Measurements from ENCODE around the gene IL21R. TPM values are rescaled to one million over a fixed set of nuclear protein-coding genes. Genes with fewer than 3 reads are reported as not detected.
"Not testable (repeated sequence)": the region's sequence is repeated elsewhere in the genome, so short reads cannot be mapped to it uniquely, and the experiment has no call there.

IL21R gene
- total RNA-seq, 1 donor from 2014 or later: 1.2 TPM

- peak; percentile 27 for DNase-seq (ENCODE audit: low spot score)
Observed at GRCh38 chr16:27426423-27427408, 24.7 kb downstream of the IL21R start.

- peak; percentile 7 for DNase-seq (ENCODE audit: low spot score)
Observed at GRCh38 chr16:27427538-27427937, 25.6 kb downstream of the IL21R start.

DNA sequence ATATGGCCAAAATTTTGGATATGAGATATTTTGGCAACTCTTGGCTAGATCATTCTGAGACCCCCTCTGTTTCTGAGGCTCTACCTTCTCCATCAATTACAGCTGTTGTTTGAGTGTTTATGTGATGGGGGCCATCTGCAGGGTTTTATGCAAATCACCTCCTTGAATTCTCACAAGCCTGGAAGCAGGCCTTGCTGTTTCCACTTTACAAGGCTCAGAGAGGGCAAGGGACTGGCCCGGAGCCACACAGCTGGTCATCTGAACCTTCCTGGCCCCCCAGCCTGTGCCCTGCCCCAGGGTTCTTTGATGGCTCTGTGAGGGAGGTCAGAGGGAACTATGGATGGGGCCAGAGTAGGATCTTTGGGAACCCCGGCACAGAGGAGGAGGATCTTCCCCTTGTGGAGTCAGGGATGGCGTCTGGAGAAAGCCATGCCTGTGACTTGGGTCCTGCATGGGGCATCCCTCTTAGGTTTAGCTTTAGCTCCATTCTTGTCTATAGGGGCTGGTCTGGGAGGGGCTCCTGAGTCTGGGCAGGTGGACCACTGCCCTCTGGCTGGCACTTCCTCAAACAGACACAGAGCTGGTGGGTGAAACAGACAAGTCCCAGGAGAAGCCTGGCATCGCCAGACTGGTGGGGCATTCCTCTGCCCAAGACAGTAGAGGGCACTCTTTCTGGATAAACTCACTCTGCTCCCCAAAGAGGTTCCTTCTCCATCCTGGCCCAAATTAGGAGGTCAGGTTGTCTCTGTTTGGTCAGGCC is 26.2 kb downstream of the IL21R start:
- peak; percentile 7 for DNase-seq (ENCODE audit: low spot score)

- peak; percentile 4 for DNase-seq (ENCODE audit: low spot score)
Observed at GRCh38 chr16:27429330-27429871, 27.4 kb downstream of the IL21R start.

- DNase-seq (ENCODE audit: low spot score): peak; percentile 6
Observed at GRCh38 chr16:27429981-27430441, 28.0 kb downstream of the IL21R start.

DNA sequence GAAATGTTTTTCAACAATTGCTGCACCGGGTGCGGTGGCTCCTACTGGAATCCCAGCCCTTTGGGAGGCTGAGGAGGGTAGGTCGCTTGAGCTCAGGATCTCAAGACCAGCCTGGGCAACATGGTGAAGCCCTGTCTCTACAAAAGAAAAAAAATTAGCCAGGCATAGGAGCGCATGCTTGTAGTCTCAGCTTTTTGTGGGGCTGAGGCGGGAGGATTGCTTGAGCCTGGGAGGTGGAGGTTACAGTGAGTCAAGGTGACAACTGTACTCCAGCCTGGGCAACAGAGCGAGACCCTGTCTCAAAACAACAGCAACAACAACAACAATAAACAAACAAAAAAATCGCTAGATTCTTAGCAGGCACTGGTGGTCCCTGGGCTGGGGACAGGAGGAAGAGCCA is 28.5 kb downstream of the IL21R start:
- DNase-seq (ENCODE audit: low spot score): no peak

DNA sequence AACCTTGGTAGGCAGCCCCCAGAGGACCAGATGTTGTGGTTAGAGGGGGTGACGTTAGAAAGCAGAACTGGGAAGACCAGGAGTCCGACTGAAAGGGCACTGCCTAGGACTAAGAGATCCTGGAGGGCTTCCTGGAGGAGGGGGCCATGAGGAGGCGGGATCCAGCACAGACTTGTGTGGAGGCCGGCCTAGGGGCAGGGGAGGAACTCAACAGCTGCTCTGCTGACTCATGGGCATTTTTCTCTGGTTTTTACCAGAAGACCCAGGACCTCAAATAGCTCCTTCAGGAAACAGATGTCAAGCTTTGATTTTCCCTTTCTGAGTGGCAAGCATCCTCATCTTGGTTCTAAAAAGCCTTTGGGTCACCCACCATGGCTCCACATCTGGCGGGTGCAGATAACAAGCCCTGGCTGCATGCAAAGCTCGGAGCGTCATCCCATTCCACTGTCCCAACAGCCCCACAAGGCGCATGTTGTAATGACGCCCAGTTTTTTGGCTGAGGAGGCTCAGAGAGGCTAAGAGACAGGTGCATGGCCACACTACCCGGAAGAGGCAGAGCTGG is 29.0 kb downstream of the IL21R start:
- DNase-seq (ENCODE audit: low spot score): peak; percentile 9

DNA sequence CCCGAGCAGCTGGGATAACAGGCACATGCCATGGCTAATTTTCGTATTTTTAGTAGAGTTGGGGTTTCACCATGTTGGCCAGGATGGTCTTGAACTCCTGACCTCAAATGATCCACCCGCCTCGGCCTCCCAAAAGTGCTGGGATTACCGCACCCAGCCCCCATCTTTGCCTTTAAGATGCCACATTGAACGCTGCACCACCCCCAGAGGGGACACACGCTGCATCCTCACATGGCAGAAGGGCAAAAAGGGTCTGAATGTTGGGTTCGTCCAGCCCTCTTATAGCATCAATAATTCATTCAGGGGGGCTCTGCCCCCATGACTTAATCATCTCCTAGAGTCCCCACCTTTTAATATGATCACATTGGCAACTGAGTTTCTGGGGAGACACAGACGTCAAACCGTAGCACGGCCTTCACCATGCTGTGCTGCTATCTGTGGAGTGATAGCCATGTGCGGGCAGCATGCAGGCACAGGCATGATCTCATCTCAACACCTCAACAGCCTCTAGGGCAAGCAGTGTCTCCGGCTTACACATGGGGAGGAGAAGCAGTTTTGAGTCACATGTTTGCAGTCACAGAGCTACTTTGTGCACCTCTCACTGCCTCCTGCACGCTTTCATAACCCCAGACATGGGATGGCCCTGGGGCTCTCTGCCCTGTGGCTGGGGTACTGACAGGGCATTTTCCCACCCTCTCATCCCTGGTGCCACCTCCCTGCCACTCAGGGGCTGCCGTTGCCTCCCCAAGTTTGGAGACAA is 30.0 kb downstream of the IL21R start:
- DNase-seq (ENCODE audit: low spot score): peak; percentile 5

DNA sequence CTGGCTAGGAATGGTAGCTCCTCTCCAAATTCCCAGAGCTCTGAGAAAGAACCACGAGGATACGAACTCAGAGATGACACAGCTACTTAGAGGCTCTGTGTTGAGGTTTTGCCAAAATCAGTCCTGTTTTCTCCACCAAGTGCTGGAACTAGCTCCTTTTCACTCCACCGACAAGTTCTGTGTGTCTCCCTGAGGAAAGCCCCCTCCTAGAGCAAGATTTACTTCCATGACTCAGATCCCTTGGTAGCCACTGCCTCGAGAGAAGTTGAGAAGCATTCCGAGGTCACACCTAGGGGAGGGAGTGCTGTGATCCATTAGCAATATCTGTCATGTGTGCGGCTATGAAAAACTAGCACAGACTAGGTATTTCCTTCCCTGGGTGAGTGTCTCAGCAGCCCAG is 30.6 kb downstream of the IL21R start:
- DNase-seq (ENCODE audit: low spot score): peak; percentile 3

DNA sequence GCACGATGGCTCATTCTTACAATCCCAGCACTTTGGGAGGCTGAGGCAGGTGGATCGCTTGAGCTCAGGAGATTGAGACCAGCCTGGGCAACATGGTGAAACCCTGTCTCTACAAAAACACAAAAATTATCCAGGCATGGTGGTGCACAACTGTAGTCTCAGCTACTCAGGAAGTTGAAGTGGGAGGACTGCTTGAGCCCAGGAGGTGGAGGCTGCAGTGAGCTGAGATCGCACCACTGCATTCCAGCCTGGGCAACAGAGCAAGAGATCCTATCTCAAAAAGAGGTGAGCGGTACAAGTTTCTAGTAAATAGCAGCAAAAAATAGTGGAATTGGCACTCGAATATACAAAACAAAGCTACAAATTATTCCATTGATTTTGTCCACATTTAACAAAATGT is 31.2 kb downstream of the IL21R start:
- not testable (repeated sequence) for DNase-seq (ENCODE audit: low spot score)

DNA sequence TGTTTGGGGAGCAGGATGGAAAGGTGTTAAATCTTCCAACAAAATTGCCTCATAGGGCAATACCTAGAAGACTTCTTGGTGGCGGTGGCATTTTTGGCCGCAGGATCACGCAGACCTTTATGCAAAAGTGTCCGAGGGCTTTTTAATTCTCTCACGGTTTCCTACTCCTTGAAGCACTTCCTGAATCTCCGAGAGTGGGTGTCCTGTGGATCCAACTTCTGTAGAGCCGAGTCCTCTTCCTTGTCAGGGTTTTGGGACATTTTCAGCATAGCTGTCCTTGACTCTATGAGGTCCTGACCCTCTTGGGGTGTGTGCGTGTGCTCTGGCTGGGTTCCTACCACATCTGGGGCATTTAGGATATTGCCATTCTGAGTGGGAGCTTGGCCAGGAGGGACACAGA is 31.7 kb downstream of the IL21R start:
- peak; percentile 1 for DNase-seq (ENCODE audit: low spot score)

- peak; percentile 7 for DNase-seq (ENCODE audit: low spot score)
Observed at GRCh38 chr16:27434141-27435051, 32.4 kb downstream of the IL21R start.

GRCh38 chr16:27435146-27435545 is 33.2 kb downstream of the IL21R start:
- not testable (repeated sequence) for DNase-seq (ENCODE audit: low spot score)

DNA sequence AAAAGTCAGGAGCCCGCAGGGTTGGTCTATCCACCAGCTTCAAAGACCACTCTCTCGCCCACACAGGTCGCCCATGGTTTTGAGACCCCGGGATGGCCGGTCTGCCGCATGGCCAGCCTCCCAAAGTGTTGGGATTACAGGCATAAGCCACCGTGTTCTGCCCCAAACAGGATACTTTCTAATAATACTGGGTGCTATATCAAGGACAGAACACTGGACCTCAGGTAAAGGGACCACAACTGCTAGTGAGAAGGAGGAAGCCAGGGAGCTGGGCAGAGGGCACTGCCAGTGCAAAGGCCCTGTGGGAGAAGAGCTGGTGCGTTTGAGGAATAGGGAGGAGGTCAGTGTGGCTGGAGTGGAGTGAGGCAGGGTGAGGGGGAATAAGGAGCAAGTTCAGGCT is 34.1 kb downstream of the IL21R start:
- DNase-seq (ENCODE audit: low spot score): no peak

GRCh38 chr16:27436921-27437650 is 35.1 kb downstream of the IL21R start:
- DNase-seq (ENCODE audit: low spot score): no peak

DNA sequence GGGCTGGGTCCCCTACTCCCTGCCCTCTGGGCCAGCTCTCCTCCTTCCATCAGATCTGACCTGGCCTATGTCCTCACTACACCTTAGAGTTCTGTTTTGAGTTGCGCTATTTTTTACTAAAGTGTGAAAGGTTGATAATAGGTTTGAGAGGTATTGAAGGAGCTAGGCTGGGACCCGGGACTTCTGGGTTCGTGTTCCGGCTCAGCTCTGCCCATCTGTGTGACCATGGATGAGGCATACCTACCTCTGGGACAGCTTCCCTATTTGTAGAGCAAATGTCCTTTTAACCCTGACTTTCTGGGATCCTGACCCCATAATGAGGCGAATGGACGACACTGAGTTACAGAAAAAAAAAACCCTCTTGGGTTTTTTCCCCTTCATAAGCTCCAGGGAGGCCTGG is 36.0 kb downstream of the IL21R start:
- no peak for DNase-seq (ENCODE audit: low spot score)

- DNase-seq (ENCODE audit: low spot score): no peak
Observed at GRCh38 chr16:27439271-27440018, 37.5 kb downstream of the IL21R start.

DNA sequence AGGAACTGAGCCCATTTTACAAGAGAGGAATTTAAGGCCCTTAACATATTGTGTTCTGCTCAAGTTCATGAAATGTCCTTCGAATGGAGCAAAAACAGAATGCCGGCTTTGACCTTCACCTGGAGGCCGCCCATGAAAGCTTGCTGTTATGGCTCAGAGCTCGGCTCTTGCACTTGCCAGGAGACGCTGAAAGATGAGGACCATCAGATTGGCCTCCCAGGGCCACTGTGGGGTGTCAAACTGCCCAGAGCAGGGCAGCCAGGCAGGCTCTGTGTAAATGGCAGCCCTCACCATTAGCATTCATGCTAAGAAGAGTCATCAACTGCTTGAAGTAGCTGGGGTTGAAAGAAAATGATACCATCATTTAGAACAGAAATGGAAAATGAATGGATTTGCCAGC is 39.3 kb downstream of the IL21R start:
- DNase-seq (ENCODE audit: low spot score): no peak

GRCh38 chr16:27441998-27442397 is 40.0 kb downstream of the IL21R start:
- DNase-seq (ENCODE audit: low spot score): no peak

Measured in mucosa of gallbladder (tissue), 1 donor.